Naive thymus-derived CD8-positive, alpha-beta T cell (primary cell): ENCODE measurements around the gene DSCAML1. TPM values are rescaled to one million over a fixed set of nuclear protein-coding genes. Genes with fewer than 3 reads are reported as not detected.
A peak's percentile ranks its signal among the peaks of the same experiment; 100 is the strongest.

Experiments
- ATAC-seq, 2 donors: fragments of 150-1000 bp; cut with Tn5 transposase in 1 of 2; sonication (Bioruptor Pico), chemical (Tn5 transposase) in 1 of 2; 1 replicate in 1 of 2; 2 replicates in 1 of 2; pipeline ENCODE4 v1.10.0; 2021; ENCODE audit warnings: mild to moderate bottlenecking in 2 of 2, moderate library complexity in 2 of 2
- POLR2A ChIA-PET: fragments of 350-600 bp; sonication (Branson Sonifier 250); formaldehyde crosslinking; loops from one replicate; lab custom pipeline; 2021; ENCODE audit warnings: antibody characterized with exemption; lab: Charles Lee
- DNase-seq, 10 donors: peaks; one replicate each; pipeline versions ENCODE4 v3.0.0 to v3.0.0-alpha.2; 2020 to 2022
- H3K27ac Mint-ChIP-seq, 10 donors: one replicate each; pipeline ENCODE4 v1.8.0; 2020 to 2022; ENCODE audit warnings: mild to moderate bottlenecking in 10 of 10, mixed read lengths in 10 of 10, moderate library complexity in 4 of 10, inconsistent platforms in 1 of 10
- H3K27me3 Mint-ChIP-seq, 5 donors: one replicate each; pipeline ENCODE4 v1.8.0; 2021 to 2022; ENCODE audit warnings: mixed read lengths in 5 of 5
- H3K36me3 Mint-ChIP-seq, 3 donors: one replicate each; pipeline ENCODE4 v1.8.0; 2020 to 2022; ENCODE audit warnings: mixed read lengths in 3 of 3, mild to moderate bottlenecking in 2 of 3, inconsistent platforms in 1 of 3
- H3K4me1 Mint-ChIP-seq, 4 donors: one replicate each; pipeline ENCODE4 v1.8.0; 2021 to 2022; ENCODE audit warnings: mixed read lengths in 4 of 4
- H3K4me3 Mint-ChIP-seq, 10 donors: one replicate each; pipeline ENCODE4 v1.8.0; 2020 to 2022; ENCODE audit warnings: mild to moderate bottlenecking in 10 of 10, mixed read lengths in 10 of 10, moderate library complexity in 6 of 10, inconsistent platforms in 1 of 10
- H3K9me3 Mint-ChIP-seq, 9 donors: one replicate each; pipeline ENCODE4 v1.8.0; 2020 to 2022; ENCODE audit warnings: mixed read lengths in 9 of 9, mild to moderate bottlenecking in 3 of 9, inconsistent platforms in 1 of 9, moderate library complexity in 1 of 9
- polyA plus RNA-seq, 3 donors: library from polyadenylated mRNA; unstranded; fragments of 300-500 nt; fragmentation: Illumina TruSeq; gene quantifications; one replicate each; pipeline ENCODE4 v1.2.3, GENCODE V29; 2021
- total RNA-seq, 8 experiments: library from RNA in 2 of 8; stranded (reverse) in 2 of 8; gene quantifications; one replicate each; pipeline ENCODE4 v1.2.3 and lab custom pipeline; 2021 to 2026

The DSCAML1 gene
- total and polyA plus RNA-seq, 5 experiments from 2014 or later = 0.12 to 2.1 (median 0.15) TPM

DNA sequence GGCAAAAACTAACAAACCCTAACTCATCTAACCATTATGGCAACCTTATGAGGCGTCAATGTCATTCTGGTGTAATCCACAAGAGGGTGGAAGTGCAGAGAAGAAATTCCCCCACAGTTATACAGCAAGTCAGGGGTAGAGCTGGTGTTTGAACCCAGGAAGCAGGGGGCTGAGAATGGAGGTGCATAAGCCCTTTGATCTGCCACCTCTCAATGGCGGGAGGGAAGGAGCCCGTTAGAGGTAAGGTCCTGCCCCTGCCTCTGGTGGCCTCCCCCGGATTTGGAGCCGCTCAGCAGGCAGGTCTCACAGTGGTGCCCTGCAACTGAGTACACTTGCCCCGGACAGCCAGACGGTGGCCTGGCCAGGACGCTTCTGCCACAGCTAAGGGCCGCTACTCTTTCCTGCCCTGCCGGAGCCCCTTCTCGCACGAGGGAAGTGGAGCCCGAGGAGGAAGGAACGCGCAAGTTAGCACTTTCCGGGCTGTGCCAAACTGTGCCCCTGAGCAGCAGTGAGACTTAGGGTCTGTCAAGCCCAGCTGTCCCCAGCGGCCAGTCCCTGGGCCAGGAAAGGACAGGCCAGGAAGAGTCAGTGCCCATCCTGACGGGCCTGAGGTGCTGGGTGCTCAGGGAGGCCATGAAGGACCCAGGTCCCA, 26.4 kb upstream of the DSCAML1 start:
- POLR2A ChIA-PET = interaction anchor here (1.1 to 7.0 kb wide), 13 partner anchors 9 to 229 kb away, joined by 3 to 54 read pairs (median 8); partner anchors contain the start of gene IL10RA
- H3K9me3 Mint-ChIP-seq = no peaks in the 10 kb centered on the region
- H3K36me3 Mint-ChIP-seq = peaks cover 0 to 3% (median 0%) of the 10 kb centered on the region in 3 donors
- peak in 9 of 10 donors; percentile 37 to 89 (median 70) for DNase-seq
- no peaks in the 10 kb centered on the region for H3K27me3 Mint-ChIP-seq
- H3K4me1 Mint-ChIP-seq = peaks cover 24 to 67% (median 65%) of the 10 kb centered on the region in 4 donors
- peak overlapping the region; percentile 24 to 78 (median 54) for H3K4me3 Mint-ChIP-seq
- ATAC-seq = peak; percentile 78 to 90
- peak overlapping the region; percentile 58 to 96 (median 90) for H3K27ac Mint-ChIP-seq

DNA sequence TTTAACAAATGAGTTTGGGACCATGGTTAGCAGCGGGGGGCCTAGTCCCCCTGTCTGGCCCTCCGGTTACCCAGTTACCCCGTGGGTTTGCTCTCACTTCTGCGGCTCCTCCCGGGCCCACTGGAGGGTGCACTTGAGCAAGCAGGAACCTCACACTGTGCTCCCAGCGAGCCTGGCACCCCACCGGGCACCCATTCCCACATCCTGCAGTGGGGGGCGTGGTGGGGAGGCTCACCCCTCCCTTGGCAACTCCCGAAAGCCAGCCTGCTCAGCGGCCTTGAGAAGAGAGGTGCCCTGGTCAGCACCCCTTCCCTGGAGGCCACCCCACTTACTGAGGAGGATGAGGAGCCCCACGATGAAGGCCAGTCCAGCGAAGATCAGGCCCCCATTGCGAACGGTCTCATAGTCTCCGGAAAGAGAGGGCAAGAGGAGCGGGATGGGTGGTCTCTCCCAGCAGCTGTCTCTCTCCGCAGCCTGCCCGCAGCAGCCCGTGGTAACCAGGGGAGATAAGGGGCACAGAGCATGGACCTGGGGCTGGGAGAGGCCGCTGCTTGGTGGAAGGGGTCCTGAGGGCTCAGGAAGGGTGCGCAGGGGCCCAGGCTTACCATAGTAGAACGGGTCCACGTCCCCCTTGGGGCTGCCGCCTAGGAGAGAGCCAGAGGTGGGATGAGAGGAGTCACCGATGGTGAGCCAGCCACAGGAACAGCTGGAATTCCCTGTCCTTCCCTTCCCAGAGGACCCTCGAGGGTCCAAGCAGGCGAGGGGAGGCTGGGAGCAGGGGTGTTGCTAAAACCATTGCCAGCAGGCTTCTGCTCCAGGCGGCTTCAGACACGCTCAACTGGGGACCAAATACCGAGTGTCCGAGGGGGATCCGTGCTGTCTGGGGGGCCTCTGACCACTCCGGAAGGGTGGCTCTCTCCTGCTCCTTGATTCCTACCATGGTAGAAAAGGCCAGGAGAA, 25.3 kb upstream of the DSCAML1 start:
- Mint-ChIP-seq H3K36me3 (peaks cover 0 to 3% (median 0%) of the 10 kb centered on the region in 3 donors), H3K27ac (peak overlapping the region; percentile 53 to 93 (median 81)), H3K4me3 (peak overlapping the region in 6 of 10 donors; percentile 33 to 78 (median 54)), H3K27me3 (no peaks in the 10 kb centered on the region), H3K4me1 (peaks cover 24 to 66% (median 64%) of the 10 kb centered on the region in 4 donors), H3K9me3 (no peaks in the 10 kb centered on the region)
- POLR2A ChIA-PET = interaction anchor here (0.8 to 7.0 kb wide), 14 partner anchors 10 to 230 kb away, joined by 3 to 54 read pairs (median 6); partner anchors contain the start of gene IL10RA
- peak in 9 of 10 donors; percentile 43 to 77 (median 55) for DNase-seq
- peak; percentile 24 to 27 for ATAC-seq

DNA sequence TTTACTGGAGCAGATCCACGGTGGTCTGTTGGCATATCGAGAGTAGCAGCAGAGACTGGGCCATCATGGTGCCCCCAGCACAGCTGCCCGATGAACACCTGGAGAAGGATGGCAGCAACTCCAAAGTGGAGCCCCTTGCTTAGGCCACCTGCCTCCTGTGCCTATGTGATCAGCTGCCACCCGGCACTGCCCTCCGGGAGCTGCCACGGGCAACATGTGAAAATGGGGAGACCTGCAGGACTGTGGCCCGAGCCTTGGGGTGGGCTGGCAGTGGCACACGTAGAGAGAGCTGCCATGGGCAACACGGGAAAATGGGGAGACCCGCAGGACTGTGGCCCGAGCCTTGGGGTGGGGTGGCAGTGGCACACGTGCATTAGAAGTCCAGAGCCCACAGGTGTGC, 24.4 kb upstream of the DSCAML1 start:
- DNase-seq (peak in 1 of 10 donors; percentile 55), ATAC-seq (no peak)
- Mint-ChIP-seq H3K4me3 (peak overlapping the region in 1 of 10 donors; percentile 62), H3K4me1 (peaks cover 23 to 66% (median 64%) of the 10 kb centered on the region in 4 donors), H3K9me3 (no peaks in the 10 kb centered on the region), H3K36me3 (peaks cover 0 to 3% (median 0%) of the 10 kb centered on the region in 3 donors), H3K27me3 (no peaks in the 10 kb centered on the region), H3K27ac (peak overlapping the region in 4 of 10 donors; percentile 53 to 90 (median 88))
- POLR2A ChIA-PET = interaction anchor here (0.6 to 5.3 kb wide), 4 partner anchors 14 to 266 kb away, joined by 3 to 34 read pairs (median 10); no protein-coding TSS in a partner anchor

DNA sequence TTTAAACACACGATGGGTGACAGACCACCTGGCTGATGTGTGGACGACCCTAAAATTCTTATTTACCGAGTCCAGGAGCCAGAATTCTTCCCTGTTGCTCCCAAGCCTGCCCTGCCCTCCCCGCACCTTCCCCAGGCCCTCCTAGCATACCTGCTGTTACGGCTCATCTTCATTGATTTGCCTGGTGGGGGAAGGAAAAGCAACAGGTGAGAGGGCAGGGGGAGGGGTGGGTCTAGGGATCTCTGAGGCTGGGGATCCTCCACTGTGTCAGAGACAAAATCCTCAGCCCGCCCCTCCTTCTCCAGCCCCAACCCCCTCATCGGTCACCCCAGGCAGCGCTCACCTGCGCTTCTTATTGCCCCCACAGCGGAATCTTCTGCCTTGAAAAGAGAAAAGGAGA, 23.5 kb upstream of the DSCAML1 start:
- Mint-ChIP-seq H3K27me3 (no peaks in the 10 kb centered on the region), H3K27ac (peak overlapping the region in 1 of 10 donors; percentile 87), H3K9me3 (no peaks in the 10 kb centered on the region), H3K36me3 (peaks cover 0 to 3% (median 0%) of the 10 kb centered on the region in 3 donors), H3K4me3 (no peak overlapping the region), H3K4me1 (peaks cover 23 to 69% (median 64%) of the 10 kb centered on the region in 4 donors)
- POLR2A ChIA-PET = interaction anchor here (5.3 kb wide), 1 partner anchor 232 kb away, joined by 34 read pairs; no protein-coding TSS in a partner anchor
- no peak for ATAC-seq
- peak in 1 of 10 donors; percentile 51 for DNase-seq

DNA sequence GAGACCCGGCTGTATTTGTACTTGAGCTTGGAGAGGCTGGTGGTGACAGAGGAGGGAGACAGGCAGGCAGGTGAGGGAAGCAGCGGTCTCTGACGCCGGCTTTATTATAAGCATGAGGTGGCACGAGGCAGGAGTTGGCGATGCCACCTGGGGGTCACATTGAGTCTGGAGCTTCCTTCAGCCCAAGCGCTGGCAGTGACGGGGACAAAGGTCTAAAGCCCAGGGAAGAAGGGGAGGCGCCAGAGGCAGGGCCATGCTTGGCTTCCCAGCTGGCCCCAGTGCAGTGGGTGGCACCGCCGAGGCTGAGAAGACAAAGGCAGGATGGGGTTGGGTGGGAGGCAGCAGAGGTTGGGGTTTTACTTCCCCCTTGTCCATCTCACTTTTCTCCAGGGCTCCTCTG, 23.1 kb upstream of the DSCAML1 start:
- ATAC-seq (no peak), DNase-seq (no peak)
- H3K9me3 Mint-ChIP-seq = no peaks in the 10 kb centered on the region
- H3K4me1 Mint-ChIP-seq = peaks cover 24 to 69% (median 64%) of the 10 kb centered on the region in 4 donors
- POLR2A ChIA-PET = no interaction called here
- H3K27me3 Mint-ChIP-seq = no peaks in the 10 kb centered on the region
- H3K36me3 Mint-ChIP-seq = peaks cover 0 to 3% (median 0%) of the 10 kb centered on the region in 3 donors
- H3K27ac Mint-ChIP-seq = peak overlapping the region in 5 of 10 donors; percentile 26 to 71 (median 60)
- peak overlapping the region in 2 of 10 donors; percentile 2 to 29 for H3K4me3 Mint-ChIP-seq

DNA sequence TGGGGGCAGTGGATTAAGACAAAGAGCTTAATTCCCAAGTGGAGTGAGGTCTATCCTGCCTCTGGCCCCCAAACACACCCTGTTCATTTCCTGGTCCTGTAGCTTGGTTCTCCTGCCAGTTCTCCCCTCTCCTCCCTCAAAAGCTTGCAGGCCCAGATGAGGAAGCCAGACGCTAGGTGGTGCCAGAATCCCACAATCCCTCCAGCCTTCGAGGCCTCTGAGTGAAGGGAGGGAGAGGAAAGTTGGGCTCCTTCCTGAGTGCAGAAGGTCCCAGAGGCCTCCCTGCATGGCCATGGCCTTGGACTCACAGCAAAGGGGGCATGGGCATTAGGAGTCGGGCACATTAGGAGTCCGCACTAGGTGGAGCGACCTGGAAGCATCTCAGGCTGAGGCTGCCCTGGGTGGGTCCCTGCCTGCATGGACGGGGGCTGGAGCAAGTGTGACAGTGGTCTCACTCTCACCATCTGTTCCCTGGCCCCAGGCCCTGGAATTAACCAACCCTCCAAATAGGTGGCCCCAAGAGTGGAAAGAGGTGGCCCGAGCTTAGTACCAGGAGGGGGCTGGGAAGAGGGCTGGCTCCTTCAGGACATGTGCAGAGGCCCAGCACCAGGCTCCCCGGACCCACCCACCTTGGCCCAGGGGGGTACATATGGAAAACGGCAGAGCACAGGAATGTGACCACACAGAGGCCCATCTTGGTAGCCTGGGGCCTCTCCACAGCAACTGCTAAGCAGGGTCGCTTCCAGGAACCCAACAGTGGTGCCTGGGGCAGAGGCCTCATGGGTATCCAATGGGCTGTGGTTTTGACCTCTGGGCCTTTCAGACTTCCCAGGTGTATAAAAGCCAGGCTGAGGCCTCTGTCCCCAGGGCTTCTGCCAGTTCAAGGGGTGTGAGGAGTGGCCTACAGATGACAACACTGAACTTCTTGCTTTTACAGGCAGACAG, 22.4 kb upstream of the DSCAML1 start:
- POLR2A ChIA-PET = interaction anchor here (0.6 to 4.3 kb wide), 4 partner anchors 11 to 395 kb away, joined by 3 to 44 read pairs (median 8); no protein-coding TSS in a partner anchor
- peak overlapping the region in 4 of 10 donors; percentile 26 to 71 (median 47) for H3K27ac Mint-ChIP-seq
- H3K27me3 Mint-ChIP-seq = no peaks in the 10 kb centered on the region
- H3K4me1 Mint-ChIP-seq = peaks cover 27 to 69% (median 64%) of the 10 kb centered on the region in 4 donors
- H3K36me3 Mint-ChIP-seq = peaks cover 0 to 3% (median 0%) of the 10 kb centered on the region in 3 donors
- ATAC-seq (no peak), DNase-seq (peak in 1 of 10 donors; percentile 49)
- H3K9me3 Mint-ChIP-seq = no peaks in the 10 kb centered on the region
- peak overlapping the region in 2 of 10 donors; percentile 2 to 29 for H3K4me3 Mint-ChIP-seq

DNA sequence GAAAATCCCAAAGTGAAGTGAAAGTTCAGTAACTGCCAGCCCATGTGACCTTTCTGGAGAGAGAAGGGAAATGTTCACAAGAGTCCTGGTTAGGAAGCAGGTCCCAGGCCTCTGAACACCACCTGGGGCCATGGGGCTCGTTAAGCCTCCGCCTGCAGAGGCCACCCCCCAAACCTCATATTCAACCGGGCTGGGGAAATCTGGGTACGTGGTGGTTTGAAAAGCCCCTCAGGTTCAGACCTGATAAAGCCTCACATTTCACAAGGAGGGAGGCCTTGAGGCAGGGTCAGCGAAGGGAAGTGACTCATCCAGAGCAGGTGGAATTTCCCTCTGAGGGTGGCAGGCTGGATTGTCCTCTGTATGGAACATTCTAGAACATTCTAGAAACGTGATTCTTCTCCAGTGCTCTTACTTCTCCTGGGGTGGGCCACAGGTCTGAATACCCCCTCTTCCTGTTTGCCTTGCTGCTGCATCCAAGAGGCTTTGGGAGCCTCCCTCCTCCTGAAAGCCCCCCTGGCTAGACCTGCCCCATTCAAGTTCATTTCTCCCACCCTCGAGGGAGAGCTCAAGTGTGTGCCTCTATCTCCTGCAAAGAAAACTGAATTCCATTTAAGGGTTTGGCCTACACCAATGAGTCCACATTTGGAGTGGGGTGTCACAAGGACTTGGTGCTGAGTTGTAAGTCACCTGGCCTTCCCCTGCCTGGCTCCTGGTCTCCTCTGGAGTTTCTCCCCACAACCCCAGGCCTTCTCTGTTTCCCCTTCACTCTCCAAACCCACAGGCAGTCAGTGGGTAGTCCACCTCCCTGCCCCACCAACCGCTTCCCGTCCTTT, 21.2 kb upstream of the DSCAML1 start:
- Mint-ChIP-seq H3K27ac (peak overlapping the region in 9 of 10 donors; percentile 22 to 94 (median 87)), H3K4me3 (peak overlapping the region in 4 of 10 donors; percentile 19 to 75 (median 58)), H3K27me3 (no peaks in the 10 kb centered on the region), H3K9me3 (no peaks in the 10 kb centered on the region), H3K4me1 (peaks cover 26 to 66% (median 58%) of the 10 kb centered on the region in 4 donors), H3K36me3 (peaks cover 0 to 3% (median 0%) of the 10 kb centered on the region in 3 donors)
- DNase-seq (peak in 1 of 10 donors; percentile 58), ATAC-seq (no peak)
- POLR2A ChIA-PET = interaction anchor here (0.6 to 4.3 kb wide), 6 partner anchors 10 to 394 kb away, joined by 3 to 44 read pairs (median 6); no protein-coding TSS in a partner anchor

DNA sequence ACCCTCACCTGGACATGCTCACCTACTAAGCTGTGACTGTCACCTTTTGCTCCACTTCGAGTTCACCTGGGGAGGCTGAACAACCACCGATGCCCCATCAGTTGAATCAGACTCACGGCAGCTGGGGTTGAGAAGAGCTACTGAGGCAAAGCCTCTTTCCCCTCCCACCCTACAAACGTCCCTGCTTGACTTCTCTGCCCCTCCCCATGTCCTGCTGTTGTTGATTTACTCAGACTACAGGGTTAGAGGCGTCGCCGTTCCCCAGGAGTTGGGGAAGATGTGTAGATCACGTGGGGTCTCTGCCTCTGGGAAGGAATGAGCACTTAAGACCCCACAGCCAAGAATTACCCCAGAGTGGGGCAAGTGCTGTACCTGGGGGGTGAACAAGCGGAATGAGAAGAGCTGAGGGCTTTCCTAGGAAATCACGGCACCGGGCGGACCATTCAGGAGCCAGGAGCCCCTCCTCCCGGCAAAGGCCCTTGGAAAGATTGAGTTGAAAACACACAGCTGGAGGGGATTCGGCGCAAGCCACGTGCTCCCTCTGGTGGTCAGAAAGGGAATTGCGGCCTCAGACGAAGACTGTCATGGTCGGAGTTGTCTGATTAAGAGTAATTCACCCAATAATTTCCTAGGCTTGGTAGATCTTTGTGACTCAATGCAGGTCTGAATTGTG, 20.5 kb upstream of the DSCAML1 start:
- POLR2A ChIA-PET = interaction anchor here (0.9 to 4.3 kb wide), 6 partner anchors 9 to 754 kb away, joined by 4 to 44 read pairs (median 10); no protein-coding TSS in a partner anchor
- ATAC-seq (peak in 1 of 2 donors; percentile 16), DNase-seq (peak; percentile 66 to 88 (median 79))
- H3K4me3 Mint-ChIP-seq = peak overlapping the region in 9 of 10 donors; percentile 48 to 79 (median 64)
- peak overlapping the region; percentile 71 to 94 (median 86) for H3K27ac Mint-ChIP-seq
- peaks cover 28 to 62% (median 52%) of the 10 kb centered on the region in 4 donors for H3K4me1 Mint-ChIP-seq
- H3K36me3 Mint-ChIP-seq = peaks cover 0 to 3% (median 0%) of the 10 kb centered on the region in 3 donors
- H3K27me3 Mint-ChIP-seq = no peaks in the 10 kb centered on the region
- no peaks in the 10 kb centered on the region for H3K9me3 Mint-ChIP-seq

DNA sequence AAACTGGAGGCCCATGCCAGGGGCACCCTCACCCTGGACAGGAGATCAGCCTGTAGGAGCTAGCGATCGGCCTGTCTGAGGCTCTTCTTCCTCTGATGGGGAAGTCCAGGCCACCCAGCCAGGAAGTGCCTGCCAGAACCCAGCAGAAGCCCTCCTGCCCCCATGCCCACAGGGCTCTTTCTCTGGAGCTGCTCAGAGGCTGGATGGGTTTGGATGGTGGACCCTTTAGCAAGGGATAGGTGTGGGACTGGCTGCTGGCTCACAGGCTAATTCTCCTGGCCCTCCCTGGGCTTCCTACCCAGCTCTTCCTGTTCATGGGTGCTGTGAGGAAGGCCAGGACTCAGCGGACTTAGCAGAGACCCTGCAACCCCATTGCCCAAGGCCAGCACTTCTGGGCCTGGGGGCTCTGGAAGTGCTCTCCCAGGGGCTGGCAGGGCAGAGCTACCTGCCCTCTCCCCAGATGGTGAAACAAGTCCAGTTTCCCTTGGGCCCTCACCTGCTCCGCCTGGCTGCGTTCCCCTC, 19.9 kb upstream of the DSCAML1 start:
- DNase-seq = no peak

More for the DNA sequence above, 19.9 kb upstream of the DSCAML1 start:
- H3K36me3 Mint-ChIP-seq = peaks cover 0 to 3% (median 0%) of the 10 kb centered on the region in 3 donors
- ATAC-seq = no peak
- H3K9me3 Mint-ChIP-seq = no peaks in the 10 kb centered on the region
- POLR2A ChIA-PET = interaction anchor here (0.9 to 4.3 kb wide), 7 partner anchors 9 to 755 kb away, joined by 4 to 44 read pairs (median 12); no protein-coding TSS in a partner anchor
- peaks cover 27 to 57% (median 46%) of the 10 kb centered on the region in 4 donors for H3K4me1 Mint-ChIP-seq
- H3K27me3 Mint-ChIP-seq = no peaks in the 10 kb centered on the region
- peak overlapping the region in 8 of 10 donors; percentile 48 to 79 (median 61) for H3K4me3 Mint-ChIP-seq
- peak overlapping the region in 9 of 10 donors; percentile 73 to 94 (median 87) for H3K27ac Mint-ChIP-seq
